Fibroblast of lung (primary cell): ENCODE measurements around the gene APLF.

Experiments
- CTCF ChIP-seq, 2 donors: IDR thresholded peaks in 1 of 2; conservative IDR thresholded peaks in 1 of 2; 1 replicate in 1 of 2; 2 replicates in 1 of 2; pipeline ENCODE4 v1.5.1; 2011 to 2012; ENCODE audit warnings: low read length in 2 of 2, control low read depth in 1 of 2, inconsistent platforms in 1 of 2, low read depth in 1 of 2, mild to moderate bottlenecking in 1 of 2
- EZH2 ChIP-seq: IDR thresholded peaks from 2 replicates; pipeline ENCODE4 v1.5.1; 2012; ENCODE audit warnings: low read length, control low read depth, mild to moderate bottlenecking; ENCODE audit errors: missing control alignments

- TF ChIP-seq CTCF (conservative IDR thresholded peaks at IDR 0.05 in 1 of 2, IDR thresholded peaks at IDR 0.05 in 1 of 2; ENCODE audit: low read depth in 1 of 2, low read length in 2 of 2) (no peak), EZH2 (no peak)
These were observed 98.5 kb downstream of the APLF start for GRCh38 chr2:68565858-68566257.
